HG03108 (cell line): ENCODE data around the gene CCNL1.

Source experiments
- ATAC-seq: cut with Tn5 transposase; IDR thresholded peaks from one replicate; pipeline ENCODE4 v1.9.1; 2021; ENCODE audit warnings: moderate library complexity; ENCODE audit not compliant: unreplicated experiment

Gene CCNL1

GRCh38 chr3:157126365-157126764, 33.6 kb downstream of the CCNL1 start:
- ATAC-seq = no peak

- no peak for ATAC-seq
Measured at GRCh38 chr3:157125101-157125500, 34.8 kb downstream of the CCNL1 start.

GRCh38 chr3:157123621-157124020, 36.3 kb downstream of the CCNL1 start:
- no peak for ATAC-seq

- no peak for ATAC-seq
Measured at GRCh38 chr3:157122832-157123427, 37.0 kb downstream of the CCNL1 start.

GRCh38 chr3:157122116-157122515, 37.8 kb downstream of the CCNL1 start:
- ATAC-seq = no peak

- no peak for ATAC-seq
Measured at GRCh38 chr3:157121522-157121921, 38.4 kb downstream of the CCNL1 start.

GRCh38 chr3:157120071-157120892, 39.7 kb downstream of the CCNL1 start:
- no peak for ATAC-seq

- ATAC-seq = no peak
Measured at GRCh38 chr3:157119369-157119951, 40.5 kb downstream of the CCNL1 start.

GRCh38 chr3:157117875-157118654, 41.9 kb downstream of the CCNL1 start:
- no peak for ATAC-seq

- ATAC-seq = no peak
Measured at GRCh38 chr3:157117206-157117605, 42.7 kb downstream of the CCNL1 start.

GRCh38 chr3:157116017-157116416, 43.9 kb downstream of the CCNL1 start:
- ATAC-seq = no peak

GRCh38 chr3:157115069-157116006, 44.6 kb downstream of the CCNL1 start:
- no peak for ATAC-seq

- no peak for ATAC-seq
Measured at GRCh38 chr3:157113832-157114505, 46.0 kb downstream of the CCNL1 start.

GRCh38 chr3:157112536-157112935, 47.4 kb downstream of the CCNL1 start:
- ATAC-seq = no peak

- ATAC-seq = no peak
Measured at GRCh38 chr3:157111518-157111917, 48.4 kb downstream of the CCNL1 start.

- ATAC-seq = no peak
Measured at GRCh38 chr3:157110761-157111278, 49.1 kb downstream of the CCNL1 start.

- ATAC-seq = no peak
Measured at GRCh38 chr3:157109267-157110141, 50.4 kb downstream of the CCNL1 start.

GRCh38 chr3:157107644-157108133, 52.3 kb downstream of the CCNL1 start:
- ATAC-seq = no peak
